Amygdala (tissue), 56 donors: ENCODE measurements around the gene TOPORS.
"Not testable (repeated sequence)": the region's sequence is repeated elsewhere in the genome, so short reads cannot be mapped to it uniquely, and the experiment has no call there.

Experiments used
- DNase-seq, 56 donors: peaks; one replicate each; lab custom pipeline; 2025; lab: John Stamatoyannopoulos, UW

TOPORS gene

GRCh38 chr9:32570262-32570661 lies 17.9 kb upstream of the TOPORS start:
- DNase-seq: no peak

- DNase-seq: no peak
These were observed 14.4 kb upstream of the TOPORS start for GRCh38 chr9:32566770-32567169.

GRCh38 chr9:32565967-32566366 lies 13.6 kb upstream of the TOPORS start:
- DNase-seq: no peak

GRCh38 chr9:32558408-32558934 lies 6.1 kb upstream of the TOPORS start:
- no peak for DNase-seq

- DNase-seq: no peak
These were observed 2.2 kb upstream of the TOPORS start for GRCh38 chr9:32554591-32554990.

GRCh38 chr9:32554107-32554506 lies 1.7 kb upstream of the TOPORS start:
- no peak for DNase-seq

GRCh38 chr9:32551276-32552051 lies 922 bp downstream of the TOPORS start:
- DNase-seq: peak in 32 of 56 donors; percentile 1 to 86 (median 35)

- peak; percentile 44 to 95 (median 90) for DNase-seq
These were observed 1.7 kb downstream of the TOPORS start for GRCh38 chr9:32550562-32551275.

- peak in 14 of 56 donors; percentile 2 to 53 (median 13) for DNase-seq
These were observed 2.2 kb downstream of the TOPORS start for GRCh38 chr9:32550150-32550561.

- not testable (repeated sequence) for DNase-seq
These were observed 4.2 kb downstream of the TOPORS start for GRCh38 chr9:32548213-32548612.

GRCh38 chr9:32545884-32546283 lies 6.5 kb downstream of the TOPORS start:
- no peak for DNase-seq

- no peak for DNase-seq
These were observed 9.3 kb downstream of the TOPORS start for GRCh38 chr9:32543047-32543446.

GRCh38 chr9:32533816-32534215 lies 18.6 kb downstream of the TOPORS start:
- DNase-seq: no peak

GRCh38 chr9:32533336-32533735 lies 19.1 kb downstream of the TOPORS start:
- DNase-seq: no peak

- no peak for DNase-seq
These were observed 25.7 kb downstream of the TOPORS start for GRCh38 chr9:32526707-32527048.

- DNase-seq: peak; percentile 17 to 88 (median 71)
These were observed 26.2 kb downstream of the TOPORS start, which contains the start of gene RIGI for GRCh38 chr9:32526041-32526706. RIGI (minus strand) TSS chr9:32526196; CDS start chr9:32526166, 30 bp downstream.

- peak in 1 of 56 donors; percentile 42 for DNase-seq
These were observed 26.7 kb downstream of the TOPORS start for GRCh38 chr9:32525709-32526030.

- DNase-seq: peak in 6 of 56 donors; percentile 1 to 39 (median 6)
These were observed 27.3 kb downstream of the TOPORS start for GRCh38 chr9:32524892-32525708.

- not testable (repeated sequence) for DNase-seq
These were observed 27.9 kb downstream of the TOPORS start for GRCh38 chr9:32524558-32524891.

- no peak for DNase-seq
These were observed 28.5 kb downstream of the TOPORS start for GRCh38 chr9:32523910-32524309.
